Measurements from ENCODE around the gene PALM. TPM values are rescaled to one million over a fixed set of nuclear protein-coding genes. Genes with fewer than 3 reads are reported as not detected.

The PALM gene
- total and polyA plus RNA-seq, 9 of the 15 experiments (the other 6 are each of a cell fraction or from before 2014, with no cell fraction given) = 0.04 to 6.6 (median 1.7) TPM

DNA sequence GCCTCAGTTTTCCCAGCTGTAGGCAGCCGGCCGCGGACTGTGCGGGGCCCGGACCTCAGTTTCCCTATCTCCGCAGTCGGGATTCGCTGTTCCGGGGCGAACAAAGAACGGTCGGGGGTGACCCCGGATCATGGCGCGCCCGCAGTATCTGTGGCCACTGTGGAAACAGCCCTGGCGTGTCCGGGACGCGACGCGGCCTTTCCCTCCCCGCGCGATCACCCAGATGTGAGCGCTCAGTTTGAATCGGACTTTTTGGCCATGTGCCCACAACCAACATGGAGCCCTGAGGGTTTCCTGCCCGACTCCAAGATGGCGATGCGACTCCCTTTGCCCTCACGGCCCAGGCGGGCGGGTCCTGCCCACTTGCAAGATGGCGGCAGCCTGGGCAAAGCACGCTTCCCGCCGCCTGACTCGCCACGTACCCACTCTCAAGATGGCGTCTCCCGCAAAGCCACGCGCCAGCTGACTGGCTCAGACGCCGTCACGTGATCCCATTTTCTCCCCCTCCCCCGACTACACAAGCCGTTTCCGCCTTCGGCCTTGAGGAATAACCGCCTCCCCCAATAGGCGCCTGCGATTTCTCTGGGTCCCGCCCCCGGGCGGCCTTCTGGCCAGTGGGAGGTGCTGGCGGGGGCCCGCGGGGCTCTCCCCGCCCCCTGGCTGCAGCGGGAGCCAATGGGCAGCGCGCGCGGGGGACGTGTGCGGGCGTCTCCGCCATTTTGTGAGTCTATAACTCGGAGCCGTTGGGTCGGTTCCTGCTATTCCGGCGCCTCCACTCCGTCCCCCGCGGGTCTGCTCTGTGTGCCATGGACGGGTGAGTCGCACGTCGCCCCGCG, 88.2 kb downstream of the PALM start, which contains the start of gene PTBP1 (continued):
- no peak for TF ChIP-seq MCM5 (IDR thresholded peaks at IDR 0.05; ENCODE audit: low read depth)
- TF ChIP-seq, protein P1, sequence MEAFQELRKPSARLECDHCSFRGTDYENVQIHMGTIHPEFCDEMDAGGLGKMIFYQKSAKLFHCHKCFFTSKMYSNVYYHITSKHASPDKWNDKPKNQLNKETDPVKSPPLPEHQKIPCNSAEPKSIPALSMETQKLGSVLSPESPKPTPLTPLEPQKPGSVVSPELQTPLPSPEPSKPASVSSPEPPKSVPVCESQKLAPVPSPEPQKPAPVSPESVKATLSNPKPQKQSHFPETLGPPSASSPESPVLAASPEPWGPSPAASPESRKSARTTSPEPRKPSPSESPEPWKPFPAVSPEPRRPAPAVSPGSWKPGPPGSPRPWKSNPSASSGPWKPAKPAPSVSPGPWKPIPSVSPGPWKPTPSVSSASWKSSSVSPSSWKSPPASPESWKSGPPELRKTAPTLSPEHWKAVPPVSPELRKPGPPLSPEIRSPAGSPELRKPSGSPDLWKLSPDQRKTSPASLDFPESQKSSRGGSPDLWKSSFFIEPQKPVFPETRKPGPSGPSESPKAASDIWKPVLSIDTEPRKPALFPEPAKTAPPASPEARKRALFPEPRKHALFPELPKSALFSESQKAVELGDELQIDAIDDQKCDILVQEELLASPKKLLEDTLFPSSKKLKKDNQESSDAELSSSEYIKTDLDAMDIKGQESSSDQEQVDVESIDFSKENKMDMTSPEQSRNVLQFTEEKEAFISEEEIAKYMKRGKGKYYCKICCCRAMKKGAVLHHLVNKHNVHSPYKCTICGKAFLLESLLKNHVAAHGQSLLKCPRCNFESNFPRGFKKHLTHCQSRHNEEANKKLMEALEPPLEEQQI (IDR thresholded peaks at IDR 0.05) = no peak
- peak; percentile 70 for TF ChIP-seq DACH1 (IDR thresholded peaks at IDR 0.05; ENCODE audit: partially characterized antibody)
- TF ChIP-seq TAF1 (IDR thresholded peaks at IDR 0.05; ENCODE audit: control insufficient read depth, extremely low read depth, insufficient read depth, low read length, severe bottlenecking) = peak; percentile 83
- TF ChIP-seq FOXA3 (CRISPR knock-in tag; conservative IDR thresholded peaks at IDR 0.05 in 1 of 2, IDR thresholded peaks at IDR 0.05 in 1 of 2) = no peak
- no peak for TF ChIP-seq MAFK (IDR thresholded peaks at IDR 0.05; ENCODE audit: low read length)
- TF ChIP-seq TBP (optimal IDR thresholded peaks at IDR 0.05; ENCODE audit: low read depth, low read length) = peak; percentile 94
- TF ChIP-seq, protein P2, sequence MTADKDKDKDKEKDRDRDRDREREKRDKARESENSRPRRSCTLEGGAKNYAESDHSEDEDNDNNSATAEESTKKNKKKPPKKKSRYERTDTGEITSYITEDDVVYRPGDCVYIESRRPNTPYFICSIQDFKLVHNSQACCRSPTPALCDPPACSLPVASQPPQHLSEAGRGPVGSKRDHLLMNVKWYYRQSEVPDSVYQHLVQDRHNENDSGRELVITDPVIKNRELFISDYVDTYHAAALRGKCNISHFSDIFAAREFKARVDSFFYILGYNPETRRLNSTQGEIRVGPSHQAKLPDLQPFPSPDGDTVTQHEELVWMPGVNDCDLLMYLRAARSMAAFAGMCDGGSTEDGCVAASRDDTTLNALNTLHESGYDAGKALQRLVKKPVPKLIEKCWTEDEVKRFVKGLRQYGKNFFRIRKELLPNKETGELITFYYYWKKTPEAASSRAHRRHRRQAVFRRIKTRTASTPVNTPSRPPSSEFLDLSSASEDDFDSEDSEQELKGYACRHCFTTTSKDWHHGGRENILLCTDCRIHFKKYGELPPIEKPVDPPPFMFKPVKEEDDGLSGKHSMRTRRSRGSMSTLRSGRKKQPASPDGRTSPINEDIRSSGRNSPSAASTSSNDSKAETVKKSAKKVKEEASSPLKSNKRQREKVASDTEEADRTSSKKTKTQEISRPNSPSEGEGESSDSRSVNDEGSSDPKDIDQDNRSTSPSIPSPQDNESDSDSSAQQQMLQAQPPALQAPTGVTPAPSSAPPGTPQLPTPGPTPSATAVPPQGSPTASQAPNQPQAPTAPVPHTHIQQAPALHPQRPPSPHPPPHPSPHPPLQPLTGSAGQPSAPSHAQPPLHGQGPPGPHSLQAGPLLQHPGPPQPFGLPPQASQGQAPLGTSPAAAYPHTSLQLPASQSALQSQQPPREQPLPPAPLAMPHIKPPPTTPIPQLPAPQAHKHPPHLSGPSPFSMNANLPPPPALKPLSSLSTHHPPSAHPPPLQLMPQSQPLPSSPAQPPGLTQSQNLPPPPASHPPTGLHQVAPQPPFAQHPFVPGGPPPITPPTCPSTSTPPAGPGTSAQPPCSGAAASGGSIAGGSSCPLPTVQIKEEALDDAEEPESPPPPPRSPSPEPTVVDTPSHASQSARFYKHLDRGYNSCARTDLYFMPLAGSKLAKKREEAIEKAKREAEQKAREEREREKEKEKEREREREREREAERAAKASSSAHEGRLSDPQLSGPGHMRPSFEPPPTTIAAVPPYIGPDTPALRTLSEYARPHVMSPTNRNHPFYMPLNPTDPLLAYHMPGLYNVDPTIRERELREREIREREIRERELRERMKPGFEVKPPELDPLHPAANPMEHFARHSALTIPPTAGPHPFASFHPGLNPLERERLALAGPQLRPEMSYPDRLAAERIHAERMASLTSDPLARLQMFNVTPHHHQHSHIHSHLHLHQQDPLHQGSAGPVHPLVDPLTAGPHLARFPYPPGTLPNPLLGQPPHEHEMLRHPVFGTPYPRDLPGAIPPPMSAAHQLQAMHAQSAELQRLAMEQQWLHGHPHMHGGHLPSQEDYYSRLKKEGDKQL (CRISPR knock-in tag; IDR thresholded peaks at IDR 0.05; ENCODE audit: borderline replicate concordance) = no peak
- TF ChIP-seq NR2C1 (IDR thresholded peaks at IDR 0.05) = peak; percentile 96
- TF ChIP-seq NR2C1 (tag; IDR thresholded peaks at IDR 0.05) = peak; percentile 98
- peak; percentile 3; the same call in 1 of the 2 replicates for TF ChIP-seq PML (IDR thresholded peaks at IDR 0.05; ENCODE audit: low read length)
- peak; percentile 69; the same call in 1 of the 2 replicates for TF ChIP-seq PHF8 (IDR thresholded peaks at IDR 0.05; ENCODE audit: borderline replicate concordance, low read length)
- TF ChIP-seq, protein P3, sequence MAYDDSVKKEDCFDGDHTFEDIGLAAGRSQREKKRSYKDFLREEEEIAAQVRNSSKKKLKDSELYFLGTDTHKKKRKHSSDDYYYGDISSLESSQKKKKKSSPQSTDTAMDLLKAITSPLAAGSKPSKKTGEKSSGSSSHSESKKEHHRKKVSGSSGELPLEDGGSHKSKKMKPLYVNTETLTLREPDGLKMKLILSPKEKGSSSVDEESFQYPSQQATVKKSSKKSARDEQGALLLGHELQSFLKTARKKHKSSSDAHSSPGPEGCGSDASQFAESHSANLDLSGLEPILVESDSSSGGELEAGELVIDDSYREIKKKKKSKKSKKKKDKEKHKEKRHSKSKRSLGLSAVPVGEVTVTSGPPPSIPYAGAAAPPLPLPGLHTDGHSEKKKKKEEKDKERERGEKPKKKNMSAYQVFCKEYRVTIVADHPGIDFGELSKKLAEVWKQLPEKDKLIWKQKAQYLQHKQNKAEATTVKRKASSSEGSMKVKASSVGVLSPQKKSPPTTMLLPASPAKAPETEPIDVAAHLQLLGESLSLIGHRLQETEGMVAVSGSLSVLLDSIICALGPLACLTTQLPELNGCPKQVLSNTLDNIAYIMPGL (CRISPR knock-in tag; IDR thresholded peaks at IDR 0.05) = 0 out of 2 replicates have a peak, but pooled peaks have one; percentile 57
- TF ChIP-seq, protein P4, sequence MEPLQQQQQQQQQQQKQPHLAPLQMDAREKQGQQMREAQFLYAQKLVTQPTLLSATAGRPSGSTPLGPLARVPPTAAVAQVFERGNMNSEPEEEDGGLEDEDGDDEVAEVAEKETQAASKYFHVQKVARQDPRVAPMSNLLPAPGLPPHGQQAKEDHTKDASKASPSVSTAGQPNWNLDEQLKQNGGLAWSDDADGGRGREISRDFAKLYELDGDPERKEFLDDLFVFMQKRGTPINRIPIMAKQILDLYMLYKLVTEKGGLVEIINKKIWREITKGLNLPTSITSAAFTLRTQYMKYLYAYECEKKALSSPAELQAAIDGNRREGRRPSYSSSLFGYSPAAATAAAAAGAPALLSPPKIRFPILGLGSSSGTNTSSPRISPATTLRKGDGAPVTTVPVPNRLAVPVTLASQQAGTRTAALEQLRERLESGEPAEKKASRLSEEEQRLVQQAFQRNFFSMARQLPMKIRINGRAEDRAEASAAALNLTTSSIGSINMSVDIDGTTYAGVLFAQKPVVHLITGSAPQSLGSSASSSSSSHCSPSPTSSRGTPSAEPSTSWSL (CRISPR knock-in tag; IDR thresholded peaks at IDR 0.05; ENCODE audit: borderline replicate concordance) = no peak

All from K562 (cell line).